ENCODE measurements around the gene LSAMP.

DNA sequence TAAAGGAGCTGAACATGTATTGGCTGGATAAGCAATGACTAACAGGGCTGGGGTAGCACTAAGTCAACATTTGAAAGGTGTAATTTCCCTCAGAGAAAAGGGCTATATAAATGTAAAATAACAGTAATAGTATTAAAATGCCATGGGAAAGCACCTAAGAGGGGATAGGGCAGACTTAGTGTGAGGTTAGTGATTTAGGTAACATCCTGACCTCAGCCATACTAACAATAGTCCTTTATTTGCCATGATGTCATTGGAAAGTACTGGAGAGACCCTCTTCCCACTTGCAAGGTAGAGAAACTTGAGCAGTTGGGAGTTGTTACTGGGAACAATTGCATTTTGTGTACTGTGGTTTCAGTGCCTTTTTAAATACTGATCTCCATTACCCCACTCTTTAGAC, 103.4 kb downstream of the LSAMP start:
- TF ChIP-seq, protein P1, sequence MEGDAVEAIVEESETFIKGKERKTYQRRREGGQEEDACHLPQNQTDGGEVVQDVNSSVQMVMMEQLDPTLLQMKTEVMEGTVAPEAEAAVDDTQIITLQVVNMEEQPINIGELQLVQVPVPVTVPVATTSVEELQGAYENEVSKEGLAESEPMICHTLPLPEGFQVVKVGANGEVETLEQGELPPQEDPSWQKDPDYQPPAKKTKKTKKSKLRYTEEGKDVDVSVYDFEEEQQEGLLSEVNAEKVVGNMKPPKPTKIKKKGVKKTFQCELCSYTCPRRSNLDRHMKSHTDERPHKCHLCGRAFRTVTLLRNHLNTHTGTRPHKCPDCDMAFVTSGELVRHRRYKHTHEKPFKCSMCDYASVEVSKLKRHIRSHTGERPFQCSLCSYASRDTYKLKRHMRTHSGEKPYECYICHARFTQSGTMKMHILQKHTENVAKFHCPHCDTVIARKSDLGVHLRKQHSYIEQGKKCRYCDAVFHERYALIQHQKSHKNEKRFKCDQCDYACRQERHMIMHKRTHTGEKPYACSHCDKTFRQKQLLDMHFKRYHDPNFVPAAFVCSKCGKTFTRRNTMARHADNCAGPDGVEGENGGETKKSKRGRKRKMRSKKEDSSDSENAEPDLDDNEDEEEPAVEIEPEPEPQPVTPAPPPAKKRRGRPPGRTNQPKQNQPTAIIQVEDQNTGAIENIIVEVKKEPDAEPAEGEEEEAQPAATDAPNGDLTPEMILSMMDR (IDR thresholded peaks at IDR 0.05), result no peak
- TF ChIP-seq TP53 (CRISPR knock-in tag; IDR thresholded peaks at IDR 0.05), result no peak
- TF ChIP-seq POLR2A (IDR thresholded peaks at IDR 0.05; ENCODE audit: low read length), result no peak
- no peak for TF ChIP-seq RCOR1 (IDR thresholded peaks at IDR 0.05; ENCODE audit: low read depth, low read length)
- no peak for TF ChIP-seq CEBPB (IDR thresholded peaks at IDR 0.05)
- no peak for TF ChIP-seq MYC (IDR thresholded peaks at IDR 0.05; ENCODE audit: borderline replicate concordance, low read length)
- no peak for TF ChIP-seq SMC3 (IDR thresholded peaks at IDR 0.05)
- no peak for TF ChIP-seq CBX2 (IDR thresholded peaks at IDR 0.05; ENCODE audit: borderline replicate concordance, low read depth)
